CD4-positive, alpha-beta T cell (primary cell): ENCODE data around the gene KCNS3. TPM values are rescaled to one million over a fixed set of nuclear protein-coding genes. Genes with fewer than 3 reads are reported as not detected.

Source experiments
- ATAC-seq: fragments of 200-7000 bp; cut with Tn5 transposase; one replicate; pipeline ENCODE4 v1.10.0; 2022; ENCODE audit warnings: mild to moderate bottlenecking; ENCODE audit not compliant: poor library complexity
- CTCF ChIA-PET: fragments of 350-600 bp; sonication (Branson Sonifier 250); formaldehyde crosslinking; loops from one replicate; lab custom pipeline; 2021; ENCODE audit warnings: antibody characterized with exemption, inconsistent platforms; lab: Charles Lee
- POLR2A ChIA-PET: fragments of 350-600 bp; sonication (Branson Sonifier 250); formaldehyde crosslinking; loops from one replicate; lab custom pipeline; 2021; ENCODE audit warnings: antibody characterized with exemption, inconsistent platforms; lab: Charles Lee
- DNase-seq, 14 experiments: peaks; one replicate each; pipeline ENCODE4 v3.0.0-alpha.2; 2013 to 2020; ENCODE audit warnings: mixed read lengths in 2 of 14
- H3K27ac ChIP-seq, 2 donors: one replicate each; pipeline versions ENCODE4 v1.5.1 to v1.7.0; 2013; ENCODE audit warnings: low read length in 2 of 2, low read depth in 1 of 2, mild to moderate bottlenecking in 1 of 2
- H3K27me3 ChIP-seq, 2 experiments: 1 replicate in 1 of 2; 2 replicates in 1 of 2; pipeline versions ENCODE4 v1.6.1 to v1.7.0; 2013; ENCODE audit warnings: low read length in 2 of 2, control low read depth in 1 of 2, mild to moderate bottlenecking in 1 of 2, moderate library complexity in 1 of 2; ENCODE audit not compliant: insufficient read depth in 2 of 2, control insufficient read depth in 1 of 2
- H3K36me3 ChIP-seq: one replicate; pipeline ENCODE4 v1.6.1; 2013; ENCODE audit warnings: low read length, control low read depth; ENCODE audit not compliant: insufficient read depth
- H3K4me1 ChIP-seq: one replicate; pipeline ENCODE4 v1.6.1; 2013; ENCODE audit warnings: low read length, control low read depth; ENCODE audit not compliant: insufficient read depth
- H3K4me3 ChIP-seq: one replicate; pipeline ENCODE4 v1.5.1; 2013; ENCODE audit warnings: mild to moderate bottlenecking, low read length, moderate library complexity
- H3K9me3 ChIP-seq, 2 experiments: 1 replicate in 1 of 2; 2 replicates in 1 of 2; pipeline versions ENCODE4 v1.6.1 to v1.7.0; 2013; ENCODE audit warnings: low read length in 2 of 2, mild to moderate bottlenecking in 2 of 2, control low read depth in 1 of 2, moderate library complexity in 1 of 2; ENCODE audit not compliant: control insufficient read depth in 1 of 2, insufficient read depth in 1 of 2
- H3K27ac Mint-ChIP-seq: one replicate; pipeline ENCODE4 v1.8.0; 2020; ENCODE audit warnings: mixed read lengths
- H3K27me3 Mint-ChIP-seq: one replicate; pipeline ENCODE4 v1.8.0; 2021; ENCODE audit warnings: mixed read lengths
- H3K36me3 Mint-ChIP-seq: one replicate; pipeline ENCODE4 v1.8.0; 2021; ENCODE audit warnings: low read depth, mixed read lengths
- H3K4me1 Mint-ChIP-seq: one replicate; pipeline ENCODE4 v1.8.0; 2021; ENCODE audit warnings: low read depth, mixed read lengths
- H3K4me3 Mint-ChIP-seq: one replicate; pipeline ENCODE4 v1.8.0; 2020; ENCODE audit warnings: mild to moderate bottlenecking, mixed read lengths
- H3K9me3 Mint-ChIP-seq: one replicate; pipeline ENCODE4 v1.8.0; 2020; ENCODE audit warnings: mixed read lengths
- intact Hi-C, 2 experiments: fragments of 100-400 bp; cut with DNase I in 1 of 2; cut with micrococcal nuclease in 1 of 2; formaldehyde crosslinking; loops; one replicate each; pipeline versions ENCODE4 v1.15.1 to v1.9.0; 2023 to 2025; cut with DNase I, micrococcal nuclease
- total RNA-seq, 174 experiments: library from RNA in 2 of 174; stranded (reverse) in 2 of 174; gene quantifications; one replicate each; pipeline ENCODE4 v1.2.3 and lab custom pipeline; 2021 to 2026
- TF ChIP-seq, protein P1 (sequence below): fragments of 200-600 bp; IDR thresholded peaks from one replicate; pipeline ENCODE4 v1.8.0; 2022; ENCODE audit warnings: antibody characterized with exemption, mild to moderate bottlenecking

Gene KCNS3
- total RNA-seq, 2 experiments from 2014 or later: not detected

DNA sequence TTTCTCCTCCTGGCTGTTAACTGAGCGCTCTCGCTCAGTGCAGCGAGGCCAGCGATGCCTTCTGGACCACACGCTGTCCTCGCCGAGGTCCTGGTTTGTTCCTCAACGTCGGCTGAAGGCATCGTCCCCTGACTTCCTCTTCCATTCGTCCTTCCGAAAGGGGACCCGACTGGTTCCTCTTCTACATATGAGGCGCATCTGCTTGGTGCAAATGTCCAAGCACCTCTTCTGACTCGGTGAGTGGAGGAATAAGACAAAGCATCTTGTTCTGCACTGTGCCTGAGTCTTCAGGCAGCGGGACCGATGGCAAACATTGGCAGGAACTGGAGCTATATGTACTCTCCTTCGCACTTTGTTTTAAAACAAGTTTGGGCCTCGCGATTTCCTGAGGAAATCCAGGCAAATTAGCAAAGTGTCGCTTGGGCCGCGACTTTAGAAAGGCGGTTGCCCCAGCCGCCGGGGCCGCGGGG, 621 bp upstream of the KCNS3 start:
- peaks cover 17% of the 10 kb centered on the region for H3K4me1 ChIP-seq
- H3K27ac Mint-ChIP-seq: no peak overlapping the region
- ATAC-seq (no peak), DNase-seq (peak in 2 of 14 experiments; percentile 16 to 22)
- peaks cover 0 to 12% of the 10 kb centered on the region in 2 experiments for H3K9me3 ChIP-seq
- no peak overlapping the region for H3K4me3 ChIP-seq
- TF ChIP-seq, protein P1, sequence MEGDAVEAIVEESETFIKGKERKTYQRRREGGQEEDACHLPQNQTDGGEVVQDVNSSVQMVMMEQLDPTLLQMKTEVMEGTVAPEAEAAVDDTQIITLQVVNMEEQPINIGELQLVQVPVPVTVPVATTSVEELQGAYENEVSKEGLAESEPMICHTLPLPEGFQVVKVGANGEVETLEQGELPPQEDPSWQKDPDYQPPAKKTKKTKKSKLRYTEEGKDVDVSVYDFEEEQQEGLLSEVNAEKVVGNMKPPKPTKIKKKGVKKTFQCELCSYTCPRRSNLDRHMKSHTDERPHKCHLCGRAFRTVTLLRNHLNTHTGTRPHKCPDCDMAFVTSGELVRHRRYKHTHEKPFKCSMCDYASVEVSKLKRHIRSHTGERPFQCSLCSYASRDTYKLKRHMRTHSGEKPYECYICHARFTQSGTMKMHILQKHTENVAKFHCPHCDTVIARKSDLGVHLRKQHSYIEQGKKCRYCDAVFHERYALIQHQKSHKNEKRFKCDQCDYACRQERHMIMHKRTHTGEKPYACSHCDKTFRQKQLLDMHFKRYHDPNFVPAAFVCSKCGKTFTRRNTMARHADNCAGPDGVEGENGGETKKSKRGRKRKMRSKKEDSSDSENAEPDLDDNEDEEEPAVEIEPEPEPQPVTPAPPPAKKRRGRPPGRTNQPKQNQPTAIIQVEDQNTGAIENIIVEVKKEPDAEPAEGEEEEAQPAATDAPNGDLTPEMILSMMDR: no peak
- H3K27ac ChIP-seq: no peak overlapping the region
- intact Hi-C loops: no loop called here
- no peaks in the 10 kb centered on the region for H3K9me3 Mint-ChIP-seq
- peak overlapping the region; percentile 74 for H3K4me3 Mint-ChIP-seq
- H3K27me3 Mint-ChIP-seq: peaks cover 86% of the 10 kb centered on the region
- peaks cover 45 to 72% of the 10 kb centered on the region in 2 experiments for H3K27me3 ChIP-seq
- ChIA-PET POLR2A (no interaction called here), CTCF (no interaction called here)
- H3K4me1 Mint-ChIP-seq: peaks cover 9% of the 10 kb centered on the region
- H3K36me3 ChIP-seq: no peaks in the 10 kb centered on the region
- no peaks in the 10 kb centered on the region for H3K36me3 Mint-ChIP-seq

DNA sequence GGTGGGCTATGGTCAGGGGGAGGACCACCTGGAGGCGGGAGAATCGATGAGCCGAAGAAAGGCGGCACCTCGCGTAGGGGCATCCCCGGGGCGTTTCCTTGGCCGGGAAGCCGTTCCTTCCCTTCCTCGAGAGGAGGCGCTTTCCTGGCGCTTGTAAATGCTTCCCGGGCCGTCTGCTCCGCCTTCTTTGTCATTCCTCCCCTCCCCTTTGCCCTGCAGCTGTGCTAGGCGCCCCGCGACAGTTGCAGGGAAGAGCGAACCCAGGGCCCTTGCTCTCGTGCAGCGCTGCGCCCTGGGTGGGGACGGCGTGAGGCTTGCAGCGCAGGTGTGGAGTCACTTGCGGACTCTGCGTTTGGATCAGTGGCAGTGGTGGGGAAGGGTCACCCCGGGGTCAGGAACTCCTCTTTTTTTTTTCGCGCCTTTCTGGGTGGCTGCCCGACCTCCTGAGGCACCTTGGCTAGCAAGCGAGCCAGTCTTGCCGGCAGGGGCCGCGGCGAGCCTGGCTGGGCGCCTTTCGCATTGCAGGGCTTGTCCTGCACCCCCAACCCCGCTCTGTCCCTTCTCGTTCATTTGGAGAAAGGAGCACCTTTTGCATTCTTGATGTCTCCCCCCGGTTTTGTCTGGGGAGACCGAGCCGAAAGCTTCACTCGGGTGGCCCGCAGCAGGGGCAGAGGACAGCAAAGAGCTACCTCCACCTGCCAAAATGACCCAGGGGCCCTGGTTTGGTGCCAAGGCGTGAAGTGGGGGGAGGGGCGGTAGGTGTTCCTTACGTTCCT, 858 bp downstream of the KCNS3 start:
- H3K4me1 Mint-ChIP-seq: peaks cover 9% of the 10 kb centered on the region
- TF ChIP-seq, protein P1: no peak
- Histone ChIP-seq H3K4me1 (peaks cover 17% of the 10 kb centered on the region), H3K4me3 (peak overlapping the region; percentile 34), H3K36me3 (no peaks in the 10 kb centered on the region), H3K27me3 (peaks cover 45 to 72% of the 10 kb centered on the region in 2 experiments), H3K27ac (no peak overlapping the region), H3K9me3 (peaks cover 0 to 12% of the 10 kb centered on the region in 2 experiments)
- H3K36me3 Mint-ChIP-seq: no peaks in the 10 kb centered on the region
- ATAC-seq: no peak
- H3K9me3 Mint-ChIP-seq: no peaks in the 10 kb centered on the region
- H3K27ac Mint-ChIP-seq: no peak overlapping the region
- POLR2A ChIA-PET: no interaction called here
- peak overlapping the region; percentile 20 for H3K4me3 Mint-ChIP-seq
- no peak for DNase-seq
- intact Hi-C loops: no loop called here
- CTCF ChIA-PET: no interaction called here
- peaks cover 80% of the 10 kb centered on the region for H3K27me3 Mint-ChIP-seq

GRCh38 chr2:17879913-17880274, 1.4 kb downstream of the KCNS3 start:
- no peaks in the 10 kb centered on the region for H3K9me3 Mint-ChIP-seq
- intact Hi-C loops: no loop called here
- Histone ChIP-seq H3K9me3 (peaks cover 0 to 12% of the 10 kb centered on the region in 2 experiments), H3K36me3 (no peaks in the 10 kb centered on the region), H3K27me3 (peaks cover 45 to 72% of the 10 kb centered on the region in 2 experiments), H3K4me1 (peaks cover 17% of the 10 kb centered on the region), H3K27ac (no peak overlapping the region), H3K4me3 (no peak overlapping the region)
- H3K27ac Mint-ChIP-seq: no peak overlapping the region
- ChIA-PET POLR2A (no interaction called here), CTCF (no interaction called here)
- H3K36me3 Mint-ChIP-seq: no peaks in the 10 kb centered on the region
- H3K27me3 Mint-ChIP-seq: peaks cover 79% of the 10 kb centered on the region
- ATAC-seq: no peak
- H3K4me3 Mint-ChIP-seq: peak overlapping the region; percentile 44
- TF ChIP-seq, protein P1: no peak
- peaks cover 9% of the 10 kb centered on the region for H3K4me1 Mint-ChIP-seq
- DNase-seq: no peak
